Right atrium auricular region (tissue), 2 donors: Measurements from ENCODE around the gene KLHL22. TPM values are rescaled to one million over a fixed set of nuclear protein-coding genes. Genes with fewer than 3 reads are reported as not detected.

Experiments
- DNase-seq: peaks from one replicate; pipeline ENCODE4 v3.0.0-alpha.2; 2019; ENCODE audit warnings: low spot score
- H3K27ac ChIP-seq, 2 donors: fragments of 200-600 bp; sonication (generic); 1 replicate in 1 of 2; 2 replicates in 1 of 2; pipeline ENCODE4 v1.5.1; 2016 to 2019
- H3K27me3 ChIP-seq, 2 donors: fragments of 200-600 bp; sonication (generic); one replicate each; pipeline versions ENCODE4 v1.5.1 to v1.6.0; 2017 to 2019
- H3K36me3 ChIP-seq: fragments of 200-600 bp; sonication (generic); one replicate; pipeline ENCODE4 v1.5.1; 2016
- H3K4me1 ChIP-seq, 2 donors: fragments of 200-600 bp; sonication (generic); one replicate each; pipeline versions ENCODE4 v1.5.1 to v1.6.0; 2017 to 2019
- H3K4me3 ChIP-seq, 2 donors: fragments of 200-600 bp; sonication (generic); 1 replicate in 1 of 2; 2 replicates in 1 of 2; pipeline ENCODE4 v1.5.1; 2017 to 2019; ENCODE audit warnings: mild to moderate bottlenecking in 1 of 2, moderate library complexity in 1 of 2
- H3K9me3 ChIP-seq, 2 donors: fragments of 200-600 bp; sonication (generic); one replicate each; pipeline ENCODE4 v1.5.1; 2019
- total RNA-seq, 2 donors: library from RNA; depleted of rRNA; stranded (reverse); fragments of >200 nt; gene quantifications; one replicate each; pipeline ENCODE4 v1.1.0, GENCODE V29; 2016
- TF ChIP-seq, protein P1 (sequence below), 2 donors: fragments of 200-600 bp; sonication (generic); IDR thresholded peaks; one replicate each; pipeline ENCODE4 v1.5.1; 2019; ENCODE audit warnings: antibody characterized with exemption in 2 of 2

Gene KLHL22
- total RNA-seq, 2 donors from 2014 or later, result 16.0 to 21.9 TPM

DNA sequence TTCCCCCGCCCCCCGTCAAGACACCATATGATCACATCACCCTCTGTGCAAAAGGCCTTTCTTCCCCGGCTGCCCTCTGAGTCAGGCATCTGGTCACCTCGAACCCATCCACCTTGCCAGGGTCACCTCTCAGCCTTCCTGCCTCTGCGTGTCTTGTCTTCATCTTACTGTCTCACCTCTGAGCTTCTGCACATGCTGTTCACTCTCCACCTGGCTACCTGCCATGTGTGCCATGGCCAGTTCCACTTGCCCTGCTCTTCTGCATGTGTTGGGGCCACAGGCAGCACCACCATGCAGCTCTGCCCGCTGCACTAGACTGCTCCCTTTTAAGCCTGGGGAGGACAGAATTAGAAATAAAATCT is 91.8 kb downstream of the KLHL22 start:
- Histone ChIP-seq H3K4me3 (no peak overlapping the region), H3K27ac (no peak overlapping the region), H3K4me1 (no peaks in the 10 kb centered on the region), H3K9me3 (no peaks in the 10 kb centered on the region), H3K27me3 (no peaks in the 10 kb centered on the region), H3K36me3 (peaks cover 27% of the 10 kb centered on the region)
- TF ChIP-seq, protein P1, sequence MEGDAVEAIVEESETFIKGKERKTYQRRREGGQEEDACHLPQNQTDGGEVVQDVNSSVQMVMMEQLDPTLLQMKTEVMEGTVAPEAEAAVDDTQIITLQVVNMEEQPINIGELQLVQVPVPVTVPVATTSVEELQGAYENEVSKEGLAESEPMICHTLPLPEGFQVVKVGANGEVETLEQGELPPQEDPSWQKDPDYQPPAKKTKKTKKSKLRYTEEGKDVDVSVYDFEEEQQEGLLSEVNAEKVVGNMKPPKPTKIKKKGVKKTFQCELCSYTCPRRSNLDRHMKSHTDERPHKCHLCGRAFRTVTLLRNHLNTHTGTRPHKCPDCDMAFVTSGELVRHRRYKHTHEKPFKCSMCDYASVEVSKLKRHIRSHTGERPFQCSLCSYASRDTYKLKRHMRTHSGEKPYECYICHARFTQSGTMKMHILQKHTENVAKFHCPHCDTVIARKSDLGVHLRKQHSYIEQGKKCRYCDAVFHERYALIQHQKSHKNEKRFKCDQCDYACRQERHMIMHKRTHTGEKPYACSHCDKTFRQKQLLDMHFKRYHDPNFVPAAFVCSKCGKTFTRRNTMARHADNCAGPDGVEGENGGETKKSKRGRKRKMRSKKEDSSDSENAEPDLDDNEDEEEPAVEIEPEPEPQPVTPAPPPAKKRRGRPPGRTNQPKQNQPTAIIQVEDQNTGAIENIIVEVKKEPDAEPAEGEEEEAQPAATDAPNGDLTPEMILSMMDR (IDR thresholded peaks at IDR 0.05), result no peak
- no peak for DNase-seq

DNA sequence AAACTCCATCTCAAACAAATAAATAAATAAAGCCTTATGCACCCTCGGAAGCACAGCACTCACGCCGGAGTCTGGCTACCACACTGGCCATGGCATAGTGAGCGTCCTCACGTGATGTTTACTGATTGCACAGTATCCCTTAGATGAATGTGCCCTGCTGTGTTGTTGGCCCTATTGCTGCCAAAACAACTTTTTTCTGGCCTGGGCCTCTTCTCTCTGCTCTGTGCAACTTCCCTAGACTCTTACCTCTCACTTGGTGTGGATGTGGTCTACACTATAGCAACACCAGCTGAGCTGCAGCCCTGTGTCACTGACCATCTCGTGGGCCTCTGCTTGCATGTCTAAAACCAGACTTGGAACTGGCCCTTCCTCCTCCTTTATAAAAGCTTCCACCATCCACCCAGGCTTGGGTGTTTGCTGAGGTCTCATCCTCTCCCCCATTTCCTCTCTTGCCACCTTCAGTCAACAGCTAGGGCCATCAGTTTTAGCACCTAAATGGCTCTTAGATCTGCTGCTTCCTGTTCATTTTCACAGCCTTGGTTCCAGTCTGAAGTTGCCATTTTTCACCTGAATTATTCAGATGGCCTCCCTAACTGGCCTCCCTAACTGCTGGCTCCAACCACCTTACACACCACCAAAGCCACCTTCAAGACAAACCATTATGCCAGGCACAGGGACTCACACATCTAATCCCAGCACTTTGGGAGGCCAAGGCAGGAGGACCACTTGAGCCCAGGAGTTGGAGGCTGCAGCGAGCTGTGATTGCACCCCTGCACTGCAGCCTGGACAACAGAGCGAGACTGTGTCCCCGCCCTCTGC is 92.4 kb downstream of the KLHL22 start:
- TF ChIP-seq, protein P1 (IDR thresholded peaks at IDR 0.05), result no peak

DNA sequence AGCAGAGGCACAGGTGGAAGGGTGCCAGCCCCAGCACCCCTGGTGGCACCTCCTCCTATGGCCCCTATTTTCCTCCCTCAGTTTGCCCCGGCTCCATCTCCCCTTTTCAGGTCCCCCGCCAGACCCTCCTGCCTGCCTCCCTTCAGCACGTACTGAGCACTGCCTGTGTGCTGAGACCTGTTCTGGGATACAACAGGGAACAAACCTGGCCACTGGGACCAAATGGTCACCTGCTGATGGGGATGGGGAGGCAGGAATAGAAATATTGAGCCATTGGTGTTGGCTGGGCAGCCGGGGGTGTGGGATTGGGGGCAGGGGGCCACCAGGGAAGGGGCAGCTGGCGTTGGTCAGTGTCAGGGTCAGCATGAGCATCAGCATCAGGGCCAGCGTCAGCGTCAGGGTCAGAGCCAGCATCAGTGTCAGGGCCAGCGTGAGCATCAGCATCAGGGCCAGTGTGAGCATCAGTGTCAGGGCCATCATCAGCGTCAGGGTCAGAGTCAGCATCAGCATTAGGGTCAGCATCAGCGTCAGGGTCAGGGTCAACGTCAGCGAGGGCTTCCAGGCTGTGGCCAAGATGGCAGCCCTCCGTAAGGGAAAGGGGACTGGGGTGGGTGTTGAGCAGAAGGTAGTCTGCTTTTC is 94.1 kb downstream of the KLHL22 start:
- TF ChIP-seq, protein P1 (IDR thresholded peaks at IDR 0.05), result no peak
- Histone ChIP-seq H3K27ac (no peak overlapping the region), H3K27me3 (no peaks in the 10 kb centered on the region), H3K9me3 (no peaks in the 10 kb centered on the region), H3K4me1 (no peaks in the 10 kb centered on the region), H3K36me3 (peaks cover 21% of the 10 kb centered on the region), H3K4me3 (no peak overlapping the region)
- DNase-seq, result no peak

More for the DNA sequence above, 92.4 kb downstream of the KLHL22 start:
- DNase-seq, result no peak
- Histone ChIP-seq H3K4me3 (no peak overlapping the region), H3K27me3 (no peaks in the 10 kb centered on the region), H3K4me1 (no peaks in the 10 kb centered on the region), H3K27ac (no peak overlapping the region), H3K9me3 (no peaks in the 10 kb centered on the region), H3K36me3 (peaks cover 27% of the 10 kb centered on the region)

DNA sequence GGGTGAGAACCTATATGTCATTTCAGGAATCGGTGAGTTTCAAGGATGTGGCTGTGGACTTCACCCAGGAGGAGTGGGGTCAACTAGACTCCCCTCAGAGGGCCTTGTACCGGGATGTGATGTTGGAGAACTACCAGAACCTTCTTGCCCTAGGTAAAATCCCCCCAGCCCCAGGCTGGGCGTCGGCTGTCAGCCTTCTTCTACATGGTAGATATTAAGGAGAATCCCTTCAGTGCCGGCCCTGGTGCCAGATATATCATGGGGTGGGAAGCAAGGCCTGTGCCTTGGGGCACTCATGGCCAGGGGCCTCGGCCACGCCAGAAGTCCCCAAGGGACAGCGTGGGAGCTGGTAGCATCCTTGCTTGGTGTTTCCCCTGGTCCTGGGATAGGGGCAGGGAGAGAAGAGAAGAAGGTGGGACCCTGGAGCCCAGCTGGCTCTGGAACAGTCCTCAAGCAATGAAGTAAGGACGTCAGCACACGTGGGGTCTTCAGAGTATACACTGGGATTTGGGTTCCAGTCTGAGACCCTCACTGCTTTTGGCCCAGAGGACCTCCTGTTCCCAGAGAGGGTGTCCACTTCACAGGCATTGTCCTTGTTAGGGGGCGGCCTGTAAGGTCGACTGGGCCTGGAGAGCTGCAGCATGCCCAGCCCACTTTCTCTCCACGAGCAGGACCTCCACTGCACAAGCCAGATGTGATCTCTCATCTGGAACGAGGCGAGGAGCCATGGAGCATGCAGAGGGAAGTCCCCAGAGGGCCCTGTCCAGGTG is 94.8 kb downstream of the KLHL22 start:
- no peak overlapping the region for H3K4me3 ChIP-seq
- no peaks in the 10 kb centered on the region for H3K27me3 ChIP-seq
- DNase-seq, result no peak
- peaks cover 14% of the 10 kb centered on the region for H3K36me3 ChIP-seq
- TF ChIP-seq, protein P1 (IDR thresholded peaks at IDR 0.05), result no peak
- H3K9me3 ChIP-seq, result no peaks in the 10 kb centered on the region
- no peaks in the 10 kb centered on the region for H3K4me1 ChIP-seq
- H3K27ac ChIP-seq, result no peak overlapping the region

DNA sequence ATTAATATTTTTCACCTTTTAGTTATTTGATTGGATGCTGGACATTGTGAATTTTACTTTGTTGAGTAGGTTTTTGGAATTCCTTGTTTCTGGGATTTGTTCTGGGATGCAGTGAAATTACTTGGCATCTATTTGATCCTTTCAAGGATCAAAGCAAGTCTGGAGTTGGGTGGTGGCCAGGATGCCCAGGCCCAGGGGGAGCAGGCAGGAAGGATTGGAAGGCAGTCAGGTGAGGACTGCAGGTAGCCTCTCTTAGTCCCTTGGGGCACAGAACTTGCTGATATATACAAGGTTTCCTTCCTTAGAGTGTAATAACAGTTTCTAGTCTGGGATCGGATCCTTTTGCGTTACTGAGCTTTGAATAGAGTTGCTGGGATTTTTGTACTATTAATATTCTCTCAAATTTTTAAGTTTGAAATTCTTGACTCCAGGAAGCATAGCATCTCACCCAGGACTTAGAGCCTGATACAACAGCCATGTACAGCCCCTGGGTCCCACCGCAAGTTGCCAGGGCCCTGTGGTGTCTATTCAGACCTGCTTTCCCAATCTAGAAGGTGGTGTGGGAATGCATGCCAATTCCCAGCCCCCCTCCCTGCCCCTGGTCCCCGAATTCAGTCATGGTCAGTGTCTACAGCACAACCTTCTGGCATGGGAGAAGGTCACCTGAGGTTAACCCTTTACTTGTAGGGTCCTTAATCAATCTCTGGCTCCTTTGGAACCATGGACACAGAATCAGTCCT is 95.6 kb downstream of the KLHL22 start:
- Histone ChIP-seq H3K9me3 (no peaks in the 10 kb centered on the region), H3K4me1 (peaks cover 0 to 5% of the 10 kb centered on the region in 2 donors), H3K36me3 (peaks cover 10% of the 10 kb centered on the region), H3K27me3 (no peaks in the 10 kb centered on the region), H3K27ac (no peak overlapping the region), H3K4me3 (no peak overlapping the region)
- TF ChIP-seq, protein P1 (IDR thresholded peaks at IDR 0.05), result no peak
- no peak for DNase-seq
